Kidney epithelial cell (primary cell): ENCODE data around the gene MYO1D. TPM values are rescaled to one million over a fixed set of nuclear protein-coding genes. Genes with fewer than 3 reads are reported as not detected.

ENCODE experiments used
- DNase-seq: peaks from one replicate; pipeline ENCODE4 v3.0.0-alpha.2; 2010; ENCODE audit warnings: low read depth
- H3K27me3 ChIP-seq: 2 replicates; pipeline ENCODE4 v1.6.0; 2011; ENCODE audit warnings: low read length; ENCODE audit not compliant: control insufficient read depth, insufficient read depth
- H3K36me3 ChIP-seq: 2 replicates; pipeline ENCODE4 v1.5.1; 2011; ENCODE audit warnings: low read length; ENCODE audit not compliant: control insufficient read depth, insufficient read depth
- H3K4me3 ChIP-seq: 2 replicates; pipeline ENCODE4 v1.5.1; 2011; ENCODE audit warnings: low read depth, mild to moderate bottlenecking, control low read depth, low read length
- CTCF ChIP-seq: IDR thresholded peaks from 2 replicates; pipeline ENCODE4 v1.5.1; 2011; ENCODE audit warnings: mild to moderate bottlenecking, moderate library complexity, low read length, control low read depth, inconsistent platforms; ENCODE audit not compliant: insufficient read depth, poor library complexity, severe bottlenecking
- total RNA-seq: library from RNA; depleted of rRNA; stranded (reverse); fragments of >200 nt; gene quantifications from 2 replicates; pipeline ENCODE4 v1.2.3, GENCODE V29; 2015

The MYO1D gene
- total RNA-seq, 1 donor from 2014 or later, result 95.5 TPM

- TF ChIP-seq CTCF, result no peak
- no peak overlapping the region for H3K4me3 ChIP-seq
- no peaks in the 10 kb centered on the region for H3K36me3 ChIP-seq
- no peak for DNase-seq
- H3K27me3 ChIP-seq, result no peaks in the 10 kb centered on the region
Observed at GRCh38 chr17:32784113-32784512, 92.8 kb downstream of the MYO1D start.

GRCh38 chr17:32783602-32784001 is 93.3 kb downstream of the MYO1D start:
- TF ChIP-seq CTCF, result peak; percentile 40
- no peak overlapping the region for H3K4me3 ChIP-seq
- H3K27me3 ChIP-seq, result no peaks in the 10 kb centered on the region
- DNase-seq, result peak; percentile 23
- H3K36me3 ChIP-seq, result no peaks in the 10 kb centered on the region

GRCh38 chr17:32780721-32781120 is 96.2 kb downstream of the MYO1D start:
- DNase-seq, result no peak
- no peaks in the 10 kb centered on the region for H3K36me3 ChIP-seq

GRCh38 chr17:32777922-32778321 is 99.0 kb downstream of the MYO1D start:
- DNase-seq, result no peak
- Histone ChIP-seq H3K27me3 (no peaks in the 10 kb centered on the region), H3K4me3 (no peak overlapping the region), H3K36me3 (no peaks in the 10 kb centered on the region)
- TF ChIP-seq CTCF, result no peak

More at GRCh38 chr17:32780721-32781120, 96.2 kb downstream of the MYO1D start:
- H3K27me3 ChIP-seq, result no peaks in the 10 kb centered on the region
- no peak overlapping the region for H3K4me3 ChIP-seq
- TF ChIP-seq CTCF, result no peak

GRCh38 chr17:32777436-32777835 is 99.5 kb downstream of the MYO1D start:
- TF ChIP-seq CTCF, result no peak
- no peak for DNase-seq

GRCh38 chr17:32774695-32775084 is 102.2 kb downstream of the MYO1D start:
- Histone ChIP-seq H3K36me3 (no peaks in the 10 kb centered on the region), H3K4me3 (no peak overlapping the region), H3K27me3 (no peaks in the 10 kb centered on the region)
- no peak for DNase-seq
- no peak for TF ChIP-seq CTCF

More at GRCh38 chr17:32777436-32777835, 99.5 kb downstream of the MYO1D start:
- Histone ChIP-seq H3K36me3 (no peaks in the 10 kb centered on the region), H3K27me3 (no peaks in the 10 kb centered on the region), H3K4me3 (no peak overlapping the region)
